ENCODE data around the gene GAB1.

The GAB1 gene

DNA sequence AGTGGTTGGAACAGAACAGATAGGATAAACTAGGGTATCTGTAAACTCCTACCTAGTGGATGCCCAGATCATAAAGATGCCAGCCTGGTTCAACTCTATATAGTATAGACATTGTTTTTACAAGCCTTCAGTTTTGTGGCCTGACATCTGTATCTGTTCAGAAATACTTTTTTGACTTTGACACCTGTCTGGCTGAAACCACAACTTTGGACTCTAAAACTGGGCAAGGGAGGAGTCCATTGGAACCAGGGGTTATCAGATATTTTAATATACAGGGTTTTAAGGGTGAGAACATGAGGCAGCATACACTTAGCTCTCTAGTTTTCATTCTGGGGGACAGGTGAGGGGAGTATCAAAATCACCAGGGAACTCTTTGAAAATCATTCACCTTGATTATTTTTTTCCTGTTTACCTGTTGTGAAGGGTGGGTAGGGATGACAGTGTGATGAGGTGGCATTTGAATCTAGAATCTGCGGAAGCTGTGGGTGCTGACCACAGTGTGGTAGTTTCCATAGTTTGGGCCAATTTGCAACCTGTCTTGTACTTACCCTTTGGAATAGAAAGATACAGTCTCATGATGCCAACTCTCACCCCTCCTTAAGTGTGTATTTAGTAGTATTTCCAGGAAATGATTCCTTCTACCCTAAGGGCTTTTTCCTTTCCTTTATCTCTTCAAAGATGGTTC is 20.6 kb downstream of the GAB1 start:
- no peaks in the 10 kb centered on the region for H4K20me1 ChIP-seq (ENCODE audit: insufficient read depth, low read length)
- H3K79me2 ChIP-seq (ENCODE audit: insufficient read depth, low read length), result no peaks in the 10 kb centered on the region
- H3K27me3 ChIP-seq (ENCODE audit: insufficient read depth, low read length), result no peaks in the 10 kb centered on the region
- no peak overlapping the region for H3K9ac ChIP-seq (ENCODE audit: low read length)
- H3F3A ChIP-seq (ENCODE audit: insufficient read depth, low read length), result no peaks in the 10 kb centered on the region
- H3K9me2 ChIP-seq (ENCODE audit: low read depth, low read length), result no peaks in the 10 kb centered on the region
- H3K4me2 ChIP-seq (ENCODE audit: low read length), result no peak overlapping the region
- no peak overlapping the region for H2AFZ ChIP-seq (ENCODE audit: low read length)
- no peak overlapping the region for H3K4me3 ChIP-seq (ENCODE audit: low read depth, low read length, poor library complexity, severe bottlenecking)
- no peaks in the 10 kb centered on the region for H3K9me3 ChIP-seq (ENCODE audit: low read length)
- TF ChIP-seq, protein P1, sequence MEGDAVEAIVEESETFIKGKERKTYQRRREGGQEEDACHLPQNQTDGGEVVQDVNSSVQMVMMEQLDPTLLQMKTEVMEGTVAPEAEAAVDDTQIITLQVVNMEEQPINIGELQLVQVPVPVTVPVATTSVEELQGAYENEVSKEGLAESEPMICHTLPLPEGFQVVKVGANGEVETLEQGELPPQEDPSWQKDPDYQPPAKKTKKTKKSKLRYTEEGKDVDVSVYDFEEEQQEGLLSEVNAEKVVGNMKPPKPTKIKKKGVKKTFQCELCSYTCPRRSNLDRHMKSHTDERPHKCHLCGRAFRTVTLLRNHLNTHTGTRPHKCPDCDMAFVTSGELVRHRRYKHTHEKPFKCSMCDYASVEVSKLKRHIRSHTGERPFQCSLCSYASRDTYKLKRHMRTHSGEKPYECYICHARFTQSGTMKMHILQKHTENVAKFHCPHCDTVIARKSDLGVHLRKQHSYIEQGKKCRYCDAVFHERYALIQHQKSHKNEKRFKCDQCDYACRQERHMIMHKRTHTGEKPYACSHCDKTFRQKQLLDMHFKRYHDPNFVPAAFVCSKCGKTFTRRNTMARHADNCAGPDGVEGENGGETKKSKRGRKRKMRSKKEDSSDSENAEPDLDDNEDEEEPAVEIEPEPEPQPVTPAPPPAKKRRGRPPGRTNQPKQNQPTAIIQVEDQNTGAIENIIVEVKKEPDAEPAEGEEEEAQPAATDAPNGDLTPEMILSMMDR (IDR thresholded peaks at IDR 0.05; ENCODE audit: low read length), result no peak
- TF ChIP-seq EZH2 (IDR thresholded peaks at IDR 0.05; ENCODE audit: borderline replicate concordance, low read length), result no peak
- H3K4me1 ChIP-seq (ENCODE audit: insufficient read depth, low read length, severe bottlenecking), result peaks cover 68% of the 10 kb centered on the region
- H3K36me3 ChIP-seq (ENCODE audit: insufficient read depth, low read length), result no peaks in the 10 kb centered on the region
- H3K27ac ChIP-seq (ENCODE audit: low read depth, low read length, poor library complexity, severe bottlenecking), result peak overlapping the region; percentile 72

DNA sequence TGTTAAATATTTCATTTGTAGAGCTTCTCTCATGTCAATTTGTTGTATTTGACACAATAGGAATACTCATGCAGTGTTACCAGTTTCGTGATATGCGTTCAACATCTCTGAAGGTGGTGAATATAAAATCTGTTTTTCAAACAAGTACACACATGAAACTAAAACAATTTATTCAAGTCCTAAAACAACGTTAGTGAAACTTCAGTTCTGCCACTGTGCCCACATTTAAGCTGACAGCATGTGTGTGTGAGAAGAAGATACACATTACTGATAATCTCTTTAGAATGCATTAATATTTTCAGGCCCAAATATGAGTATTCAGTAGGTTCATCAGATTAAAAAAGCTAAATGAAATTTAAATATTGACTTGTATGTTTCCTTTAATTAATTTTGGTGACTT is 21.7 kb downstream of the GAB1 start:
- Histone ChIP-seq H4K20me1 (ENCODE audit: insufficient read depth, low read length) (no peaks in the 10 kb centered on the region), H3K9me3 (ENCODE audit: low read length) (no peaks in the 10 kb centered on the region), H3K27ac (ENCODE audit: low read depth, low read length, poor library complexity, severe bottlenecking) (peak overlapping the region; percentile 72), H3K4me3 (ENCODE audit: low read depth, low read length, poor library complexity, severe bottlenecking) (no peak overlapping the region), H3K79me2 (ENCODE audit: insufficient read depth, low read length) (no peaks in the 10 kb centered on the region), H2AFZ (ENCODE audit: low read length) (no peak overlapping the region), H3K9me2 (ENCODE audit: low read depth, low read length) (no peaks in the 10 kb centered on the region), H3K4me2 (ENCODE audit: low read length) (peak overlapping the region; percentile 35), H3K4me1 (ENCODE audit: insufficient read depth, low read length, severe bottlenecking) (peaks cover 68% of the 10 kb centered on the region), H3K9ac (ENCODE audit: low read length) (no peak overlapping the region), H3F3A (ENCODE audit: insufficient read depth, low read length) (no peaks in the 10 kb centered on the region), H3K27me3 (ENCODE audit: insufficient read depth, low read length) (no peaks in the 10 kb centered on the region), H3K36me3 (ENCODE audit: insufficient read depth, low read length) (no peaks in the 10 kb centered on the region)
- TF ChIP-seq, protein P1 (IDR thresholded peaks at IDR 0.05; ENCODE audit: low read length), result no peak
- TF ChIP-seq EZH2 (IDR thresholded peaks at IDR 0.05; ENCODE audit: borderline replicate concordance, low read length), result no peak

DNA sequence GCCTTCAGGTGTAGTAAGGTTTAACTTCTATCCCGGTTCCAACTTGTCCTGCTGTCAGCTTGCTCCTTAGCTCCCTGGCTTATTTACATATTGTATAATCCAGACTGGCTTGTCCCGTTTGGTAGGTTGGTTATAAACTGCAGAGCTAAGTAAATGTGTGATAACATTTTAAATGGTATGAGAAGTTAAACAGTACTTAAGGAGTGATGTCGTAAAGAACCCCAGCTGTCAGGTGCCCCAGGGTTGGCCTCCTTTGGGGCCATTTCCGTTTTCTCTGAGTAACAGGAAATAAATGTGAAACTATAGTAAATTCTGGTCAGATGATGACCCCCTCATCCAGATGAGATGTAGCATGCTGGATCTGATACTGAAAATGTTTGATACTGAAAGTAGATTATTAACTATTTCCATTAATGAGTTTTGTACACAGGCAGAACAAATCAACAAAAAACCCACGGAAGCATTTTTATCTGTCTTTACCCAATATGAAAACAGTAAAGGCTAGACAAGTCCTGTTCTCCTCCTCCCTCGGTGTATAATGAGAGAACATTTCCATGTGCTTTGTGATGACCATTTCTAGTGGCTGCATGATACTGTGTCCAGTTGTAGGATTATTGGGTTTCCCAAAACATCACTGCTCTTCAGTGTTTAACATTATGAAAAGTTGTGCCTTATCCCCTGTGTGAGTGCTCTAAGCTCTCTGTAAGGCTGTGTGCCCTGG is 22.4 kb downstream of the GAB1 start:
- H3K4me2 ChIP-seq (ENCODE audit: low read length), result peak overlapping the region; percentile 35
- no peaks in the 10 kb centered on the region for H3F3A ChIP-seq (ENCODE audit: insufficient read depth, low read length)
- H3K27me3 ChIP-seq (ENCODE audit: insufficient read depth, low read length), result no peaks in the 10 kb centered on the region
- H3K9me2 ChIP-seq (ENCODE audit: low read depth, low read length), result no peaks in the 10 kb centered on the region
- H3K4me1 ChIP-seq (ENCODE audit: insufficient read depth, low read length, severe bottlenecking), result peaks cover 68% of the 10 kb centered on the region
- TF ChIP-seq, protein P1 (IDR thresholded peaks at IDR 0.05; ENCODE audit: low read length), result no peak
- TF ChIP-seq EZH2 (IDR thresholded peaks at IDR 0.05; ENCODE audit: borderline replicate concordance, low read length), result no peak
- no peaks in the 10 kb centered on the region for H3K36me3 ChIP-seq (ENCODE audit: insufficient read depth, low read length)
- peak overlapping the region; percentile 8; the same call in 1 of the 2 replicates for H2AFZ ChIP-seq (ENCODE audit: low read length)
- no peaks in the 10 kb centered on the region for H4K20me1 ChIP-seq (ENCODE audit: insufficient read depth, low read length)
- no peaks in the 10 kb centered on the region for H3K79me2 ChIP-seq (ENCODE audit: insufficient read depth, low read length)
- no peaks in the 10 kb centered on the region for H3K9me3 ChIP-seq (ENCODE audit: low read length)
- no peak overlapping the region for H3K9ac ChIP-seq (ENCODE audit: low read length)
- no peak overlapping the region for H3K4me3 ChIP-seq (ENCODE audit: low read depth, low read length, poor library complexity, severe bottlenecking)
- peak overlapping the region; percentile 72 for H3K27ac ChIP-seq (ENCODE audit: low read depth, low read length, poor library complexity, severe bottlenecking)
